H1 (cell line): ENCODE results near the gene RABL6. TPM values are rescaled to one million over a fixed set of nuclear protein-coding genes. Genes with fewer than 3 reads are reported as not detected.
"Not testable (repeated sequence)": the region's sequence is repeated elsewhere in the genome, so short reads cannot be mapped to it uniquely, and the experiment has no call there.

Experiments
- CTCF ChIA-PET: fragments of 300-600 bp; sonication (Branson Sonifier 250); formaldehyde crosslinking; loops from one replicate; lab custom pipeline; 2021; ENCODE audit not compliant: partially characterized antibody; lab: Charles Lee
- POLR2A ChIA-PET: fragments of 300-600 bp; sonication (Branson Sonifier 250); formaldehyde crosslinking; loops from one replicate; lab custom pipeline; 2021; ENCODE audit warnings: inconsistent platforms; ENCODE audit not compliant: partially characterized antibody; lab: Charles Lee
- DNase-seq, 2 experiments: peaks; one replicate each; pipeline versions ENCODE4 v3.0.0 to v3.0.0-alpha.2; 2010 to 2022; ENCODE audit warnings: low spot score in 2 of 2, low read depth in 1 of 2, mixed read lengths in 1 of 2
- FAIRE-seq: peaks from 2 replicates; lab custom pipeline; 2011; peaks lifted over from hg19 to GRCh38; lab: Jason Lieb, UNC
- H2AFZ ChIP-seq: 2 replicates; pipeline ENCODE4 v1.8.1; 2012; ENCODE audit warnings: low read length, inconsistent platforms
- H2AK5ac ChIP-seq: 2 replicates; pipeline ENCODE4 v1.6.1; 2013; ENCODE audit warnings: low read depth, low read length
- H2BK120ac ChIP-seq: replicated peaks from 2 replicates; pipeline ENCODE3; 2013; ENCODE audit warnings: low read depth, low read length, inconsistent platforms
- H2BK12ac ChIP-seq: 2 replicates; pipeline ENCODE4 v1.6.1; 2013; ENCODE audit warnings: low read depth, low read length
- H2BK15ac ChIP-seq: 2 replicates; pipeline ENCODE4 v1.6.1; 2013; ENCODE audit warnings: low read length
- H2BK20ac ChIP-seq: 2 replicates; pipeline ENCODE4 v1.6.1; 2013; ENCODE audit warnings: low read length
- H2BK5ac ChIP-seq: 2 replicates; pipeline ENCODE4 v1.6.1; 2013; ENCODE audit warnings: low read depth, low read length
- H3K14ac ChIP-seq: 2 replicates; pipeline ENCODE4 v1.6.1; 2013; ENCODE audit warnings: inconsistent platforms; ENCODE audit not compliant: insufficient read length
- H3K18ac ChIP-seq: 2 replicates; pipeline ENCODE4 v1.6.1; 2013; ENCODE audit warnings: low read length; ENCODE audit errors: extremely low read depth
- H3K23ac ChIP-seq: 2 replicates; pipeline ENCODE4 v1.6.1; 2013; ENCODE audit warnings: inconsistent platforms; ENCODE audit not compliant: insufficient read length
- H3K23me2 ChIP-seq: 2 replicates; pipeline ENCODE4 v1.6.1; 2013; ENCODE audit warnings: low read depth, low read length
- H3K27ac ChIP-seq: 2 replicates; pipeline ENCODE4 v1.6.1; 2011; ENCODE audit warnings: low read depth, low read length, inconsistent platforms
- H3K27me3 ChIP-seq, 4 experiments: replicated peaks in 1 of 4; 1 replicate in 1 of 4; 2 replicates in 3 of 4; pipeline versions ENCODE4 v1.6.1 to v1.8.1; 2011 to 2013; ENCODE audit warnings: low read length in 3 of 4, mild to moderate bottlenecking in 3 of 4, inconsistent platforms in 2 of 4, mixed read lengths in 2 of 4, moderate library complexity in 1 of 4; ENCODE audit not compliant: control insufficient read depth in 3 of 4, insufficient read depth in 3 of 4; ENCODE audit errors: extremely low read depth in 1 of 4
- H3K36me3 ChIP-seq, 4 experiments: 2 replicates each; pipeline versions ENCODE4 v1.6.1 to v1.8.1; 2011 to 2013; ENCODE audit warnings: mild to moderate bottlenecking in 4 of 4, low read length in 3 of 4, moderate library complexity in 2 of 4, control low read depth in 1 of 4, inconsistent platforms in 1 of 4; ENCODE audit not compliant: insufficient read depth in 4 of 4, control insufficient read depth in 2 of 4
- H3K4ac ChIP-seq: replicated peaks from 2 replicates; pipeline ENCODE3; 2013; ENCODE audit warnings: low read length, low read depth, mixed read lengths, inconsistent platforms; ENCODE audit not compliant: insufficient read length
- H3K4me1 ChIP-seq, 4 experiments: replicated peaks in 1 of 4; 1 replicate in 1 of 4; 2 replicates in 3 of 4; pipeline versions ENCODE4 v1.6.1 to v1.8.1; 2011 to 2013; ENCODE audit warnings: low read length in 3 of 4, inconsistent platforms in 2 of 4, mixed read lengths in 1 of 4; ENCODE audit not compliant: insufficient read depth in 4 of 4, control insufficient read depth in 3 of 4
- H3K4me2 ChIP-seq, 2 experiments: 2 replicates each; pipeline versions ENCODE4 v1.6.1 to v1.8.1; 2011 to 2013; ENCODE audit warnings: low read depth in 2 of 2, low read length in 2 of 2, control low read depth in 1 of 2, inconsistent platforms in 1 of 2, mild to moderate bottlenecking in 1 of 2; ENCODE audit not compliant: insufficient read depth in 1 of 2
- H3K4me3 ChIP-seq, 4 experiments: fragments of 200-600, 300-600 bp in 1 of 4; sonication (generic), shearing (Covaris generic), sonication (Bioruptor Twin) in 1 of 4; 2 replicates each; pipeline versions ENCODE4 v1.5.1 to v1.8.1; 2011 to 2016; ENCODE audit warnings: low read length in 4 of 4, low read depth in 3 of 4, control low read depth in 2 of 4, inconsistent platforms in 2 of 4, mild to moderate bottlenecking in 2 of 4, mixed read lengths in 1 of 4, moderate library complexity in 1 of 4; ENCODE audit not compliant: insufficient read depth in 2 of 4; ENCODE audit errors: extremely low read depth in 1 of 4
- H3K56ac ChIP-seq: replicated peaks from 2 replicates; pipeline ENCODE3; 2013; ENCODE audit warnings: low read depth, mild to moderate bottlenecking, mixed read lengths, low read length, inconsistent platforms; ENCODE audit not compliant: insufficient read length
- H3K79me1 ChIP-seq: 2 replicates; pipeline ENCODE4 v1.6.1; 2013; ENCODE audit warnings: low read depth, low read length, control low read depth
- H3K79me2 ChIP-seq, 2 experiments: 2 replicates each; pipeline versions ENCODE4 v1.6.1 to v1.8.1; 2012 to 2013; ENCODE audit warnings: low read length in 2 of 2, mild to moderate bottlenecking in 2 of 2, inconsistent platforms in 1 of 2; ENCODE audit not compliant: insufficient read depth in 2 of 2, control insufficient read depth in 1 of 2
- H3K9ac ChIP-seq, 4 experiments: replicated peaks in 1 of 4; 1 replicate in 1 of 4; 2 replicates in 3 of 4; pipeline versions ENCODE4 v1.6.1 to v1.8.1; 2011 to 2013; ENCODE audit warnings: low read depth in 3 of 4, low read length in 3 of 4, control low read depth in 2 of 4, mild to moderate bottlenecking in 2 of 4, moderate library complexity in 2 of 4, inconsistent platforms in 1 of 4; ENCODE audit errors: extremely low read depth in 1 of 4
- H3K9me3 ChIP-seq, 2 experiments: 2 replicates each; pipeline versions ENCODE4 v1.6.1 to v1.8.1; 2012 to 2013; ENCODE audit warnings: mild to moderate bottlenecking in 2 of 2, moderate library complexity in 2 of 2, control low read depth in 1 of 2, inconsistent platforms in 1 of 2, low read depth in 1 of 2, low read length in 1 of 2, mixed read lengths in 1 of 2; ENCODE audit not compliant: insufficient read depth in 2 of 2
- H4K20me1 ChIP-seq, 2 experiments: replicated peaks in 1 of 2; 2 replicates each; pipeline versions ENCODE3 to v1.8.1; 2011 to 2013; ENCODE audit warnings: inconsistent platforms in 2 of 2, low read length in 2 of 2, mild to moderate bottlenecking in 1 of 2; ENCODE audit not compliant: insufficient read depth in 2 of 2, control insufficient read depth in 1 of 2
- H4K5ac ChIP-seq: 2 replicates; pipeline ENCODE4 v1.6.1; 2013; ENCODE audit warnings: low read length, low read depth, mixed read lengths, inconsistent platforms; ENCODE audit not compliant: insufficient read length
- H4K8ac ChIP-seq: 2 replicates; pipeline ENCODE4 v1.8.0; 2013; ENCODE audit warnings: mild to moderate bottlenecking, moderate library complexity, low read length, inconsistent platforms; ENCODE audit not compliant: insufficient read depth; ENCODE audit errors: extremely low read depth
- H4K91ac ChIP-seq: replicated peaks from 2 replicates; pipeline ENCODE3; 2013; ENCODE audit warnings: low read length, mixed read lengths, inconsistent platforms; ENCODE audit not compliant: insufficient read length
- WGBS, 2 experiments: shearing (Covaris generic) in 1 of 2; methylation state at CpG; one replicate each; pipeline versions ENCODE4 v1.1.6 to v1.1.7; 2013 to 2015; ENCODE audit warnings: low lambda C conversion rate in 2 of 2, mixed read lengths in 2 of 2, inconsistent platforms in 1 of 2, low coverage in 1 of 2, missing lambda C conversion rate in 1 of 2; ENCODE audit not compliant: insufficient replicate concordance in 2 of 2, insufficient coverage in 1 of 2, insufficient read length in 1 of 2; ENCODE audit errors: extremely low coverage in 1 of 2, missing lambda C conversion rate in 1 of 2; 5-methylcytosine and 5-hydroxymethylcytosine counted together
- polyA plus RNA-seq, 7 experiments: library from polyadenylated mRNA; depleted of rRNA in 3 of 7; stranded (reverse) in 5 of 7; unstranded in 2 of 7; fragments of >200 nt in 5 of 7; fragments of 200-250 nt in 2 of 7; gene quantifications; 1 replicate in 5 of 7; 2 replicates in 1 of 7; 4 replicates in 1 of 7; pipeline versions ENCODE4 v1.2.1 to v1.2.3, GENCODE V29; 2011 to 2013; ENCODE audit warnings: missing spikeins in 2 of 7, mixed read lengths in 2 of 7
- total RNA-seq: library from RNA; stranded (reverse); fragmentation: NEBNext Ultra II Directional; extraction: Animal tissue kit (Norgen Biotek cat#: 25700); gene quantifications from 2 replicates; pipeline ENCODE4 v1.2.1, GENCODE V29; 2021

The RABL6 gene
- total and polyA plus RNA-seq, 2 of the 8 experiments (the other 6 are each of a cell fraction or from before 2014, with no cell fraction given), result 70.1 to 130 TPM

- not testable (repeated sequence) for FAIRE-seq, H2BK5ac ChIP-seq, H3K27ac ChIP-seq, H3K79me2 ChIP-seq, H4K20me1 ChIP-seq, H3K14ac ChIP-seq, H4K91ac ChIP-seq, H3K56ac ChIP-seq, H3K9ac ChIP-seq, H2BK120ac ChIP-seq, H3K36me3 ChIP-seq, H2BK15ac ChIP-seq, H3K4me2 ChIP-seq, H3K18ac ChIP-seq, H4K5ac ChIP-seq, H2AFZ ChIP-seq, H3K4me3 ChIP-seq, H3K9me3 ChIP-seq, H3K79me1 ChIP-seq, DNase-seq, H3K4ac ChIP-seq, H2BK20ac ChIP-seq, H2AK5ac ChIP-seq, H3K23ac ChIP-seq, H4K8ac ChIP-seq, H2BK12ac ChIP-seq
- peaks cover 0 to 20% (median 12%) of the 10 kb centered on the region in 4 experiments; a peak in 6 of 7 replicates for H3K4me1 ChIP-seq
- ChIA-PET POLR2A (interaction anchor here (1.3 to 7.8 kb wide), 2 partner anchors 10 to 17 kb away, joined by 3 to 96 read pairs; no protein-coding TSS in a partner anchor), CTCF (interaction anchor here (0.8 to 5.2 kb wide), 7 partner anchors 11 to 201 kb away, joined by 3 to 35 read pairs (median 5); partner anchors contain the start of genes AJM1 and C8G)
- peaks cover 19% of the 10 kb centered on the region; the same call in 1 of the 2 replicates for H3K23me2 ChIP-seq
- WGBS, 2 experiments, result 84% methylated on average over 8 of the region's 9 CpGs; no CpG with 5 or more reads in 1 of the 2 experiments
- H3K27me3 ChIP-seq, result peaks cover 0 to 32% (median 18%) of the 10 kb centered on the region in 4 experiments; a peak in 5 of 7 replicates
These were observed 4.7 kb upstream of the RABL6 start for GRCh38 chr9:136803009-136803550.
